Trophoblast cell (in vitro differentiated cells and primary cell): Measurements from ENCODE around the gene P2RX7.
A peak's percentile ranks its signal among the peaks of the same experiment; 100 is the strongest.

ENCODE experiments used
- DNase-seq, 2 donors: peaks; one replicate each; pipeline ENCODE4 v3.0.0-alpha.2; 2016
- H2AFZ ChIP-seq: 2 replicates; pipeline ENCODE4 v1.6.1; 2013; ENCODE audit warnings: low read length, moderate library complexity, mild to moderate bottlenecking; ENCODE audit not compliant: insufficient read depth, poor library complexity
- H2AK5ac ChIP-seq: 2 replicates; pipeline ENCODE4 v1.6.1; 2013; ENCODE audit warnings: mild to moderate bottlenecking, low read length
- H2BK120ac ChIP-seq: 2 replicates; pipeline ENCODE4 v1.6.1; 2013; ENCODE audit warnings: low read length, mild to moderate bottlenecking, moderate library complexity; ENCODE audit not compliant: insufficient read depth, poor library complexity
- H2BK12ac ChIP-seq: 2 replicates; pipeline ENCODE4 v1.6.1; 2013; ENCODE audit warnings: mild to moderate bottlenecking, low read length, moderate library complexity
- H2BK5ac ChIP-seq: 2 replicates; pipeline ENCODE4 v1.6.1; 2013; ENCODE audit warnings: low read length, low read depth, moderate library complexity, mild to moderate bottlenecking; ENCODE audit not compliant: poor library complexity
- H3K14ac ChIP-seq: 2 replicates; pipeline ENCODE4 v1.6.1; 2013; ENCODE audit warnings: mild to moderate bottlenecking, low read length
- H3K18ac ChIP-seq: 2 replicates; pipeline ENCODE4 v1.6.1; 2013; ENCODE audit warnings: mild to moderate bottlenecking, low read length
- H3K23ac ChIP-seq: 2 replicates; pipeline ENCODE4 v1.6.1; 2013; ENCODE audit warnings: low read length
- H3K27ac ChIP-seq: 2 replicates; pipeline ENCODE4 v1.5.1; 2013; ENCODE audit warnings: low read depth, mild to moderate bottlenecking, inconsistent platforms, low read length, moderate library complexity
- H3K27me3 ChIP-seq: 2 replicates; pipeline ENCODE4 v1.6.1; 2013; ENCODE audit warnings: inconsistent platforms, mild to moderate bottlenecking, low read length, moderate library complexity; ENCODE audit not compliant: insufficient read depth
- H3K36me3 ChIP-seq, 2 experiments: 1 replicate in 1 of 2; 2 replicates in 1 of 2; pipeline ENCODE4 v1.6.1; 2013; ENCODE audit warnings: low read length in 2 of 2, mild to moderate bottlenecking in 2 of 2, moderate library complexity in 1 of 2; ENCODE audit not compliant: insufficient read depth in 2 of 2, control insufficient read depth in 1 of 2
- H3K4ac ChIP-seq: 2 replicates; pipeline ENCODE4 v1.6.1; 2013; ENCODE audit warnings: low read depth, mild to moderate bottlenecking, low read length, moderate library complexity
- H3K4me1 ChIP-seq, 2 experiments: 1 replicate in 1 of 2; 2 replicates in 1 of 2; pipeline ENCODE4 v1.6.1; 2013; ENCODE audit warnings: low read length in 2 of 2, mild to moderate bottlenecking in 2 of 2, moderate library complexity in 1 of 2; ENCODE audit not compliant: insufficient read depth in 2 of 2, control insufficient read depth in 1 of 2
- H3K4me2 ChIP-seq: 2 replicates; pipeline ENCODE4 v1.6.1; 2013; ENCODE audit warnings: inconsistent platforms, mild to moderate bottlenecking, low read length, moderate library complexity
- H3K4me3 ChIP-seq: 2 replicates; pipeline ENCODE4 v1.5.1; 2013; ENCODE audit warnings: mild to moderate bottlenecking, low read depth, low read length, inconsistent platforms
- H3K79me1 ChIP-seq: one replicate; pipeline ENCODE4 v1.6.1; 2013; ENCODE audit warnings: low read length
- H3K79me2 ChIP-seq: 2 replicates; pipeline ENCODE4 v1.6.1; 2013; ENCODE audit warnings: low read length, mild to moderate bottlenecking; ENCODE audit not compliant: control insufficient read depth, insufficient read depth, poor library complexity
- H3K9ac ChIP-seq: 2 replicates; pipeline ENCODE4 v1.6.1; 2013; ENCODE audit warnings: mild to moderate bottlenecking, low read length
- H3K9me3 ChIP-seq: 2 replicates; pipeline ENCODE4 v1.6.1; 2013; ENCODE audit warnings: low read depth, mild to moderate bottlenecking, control low read depth, inconsistent platforms, low read length; ENCODE audit not compliant: insufficient read depth
- H4K12ac ChIP-seq: 2 replicates; pipeline ENCODE4 v1.6.1; 2013; ENCODE audit warnings: low read depth, mild to moderate bottlenecking, low read length, moderate library complexity
- H4K8ac ChIP-seq: 2 replicates; pipeline ENCODE4 v1.6.1; 2013; ENCODE audit warnings: low read depth, mild to moderate bottlenecking, low read length, moderate library complexity
- H4K91ac ChIP-seq: one replicate; pipeline ENCODE4 v1.6.1; 2013; ENCODE audit warnings: low read depth, mild to moderate bottlenecking, low read length, moderate library complexity
- WGBS: extraction: QIAGEN DNeasy Blood & Tissue Kit; methylation state at CpG from one replicate; pipeline ENCODE4 v1.1.7; 2013; ENCODE audit warnings: missing lambda C conversion rate; ENCODE audit not compliant: insufficient read length, insufficient coverage; ENCODE audit errors: extremely low coverage; 5-methylcytosine and 5-hydroxymethylcytosine counted together

P2RX7 gene

GRCh38 chr12:121107681-121108080 is 25.0 kb upstream of the P2RX7 start:
- no CpG with 5 or more reads among the region's 3 CpGs for WGBS

GRCh38 chr12:121108492-121108891 is 24.2 kb upstream of the P2RX7 start:
- no peak overlapping the region for H3K23ac ChIP-seq
- H4K8ac ChIP-seq = no peak overlapping the region
- no peak overlapping the region for H2BK12ac ChIP-seq
- H3K9ac ChIP-seq = no peak overlapping the region
- no peaks in the 10 kb centered on the region for H3K79me1 ChIP-seq
- H2BK5ac ChIP-seq = no peak overlapping the region
- WGBS = no CpG with 5 or more reads among the region's 5 CpGs
- H3K27ac ChIP-seq = no peak overlapping the region
- H3K4me2 ChIP-seq = no peak overlapping the region
- H3K18ac ChIP-seq = no peak overlapping the region
- H2AFZ ChIP-seq = no peak overlapping the region
- H2BK120ac ChIP-seq = no peak overlapping the region
- H3K14ac ChIP-seq = no peak overlapping the region
- no peaks in the 10 kb centered on the region for H3K9me3 ChIP-seq
- H4K12ac ChIP-seq = no peak overlapping the region
- DNase-seq = no peak
- no peak overlapping the region for H4K91ac ChIP-seq
- peaks cover 0 to 5% of the 10 kb centered on the region in 2 experiments for H3K4me1 ChIP-seq
- H3K36me3 ChIP-seq = no peaks in the 10 kb centered on the region
- H3K4ac ChIP-seq = no peak overlapping the region
- H3K27me3 ChIP-seq = no peaks in the 10 kb centered on the region
- H2AK5ac ChIP-seq = no peak overlapping the region
- no peak overlapping the region for H3K4me3 ChIP-seq
- no peaks in the 10 kb centered on the region for H3K79me2 ChIP-seq

More at GRCh38 chr12:121107681-121108080, 25.0 kb upstream of the P2RX7 start:
- no peak overlapping the region for H3K9ac ChIP-seq
- no peak overlapping the region for H3K27ac ChIP-seq
- no peak overlapping the region for H3K23ac ChIP-seq
- no peak overlapping the region for H2BK5ac ChIP-seq
- no peaks in the 10 kb centered on the region for H3K9me3 ChIP-seq
- H2BK120ac ChIP-seq = no peak overlapping the region
- no peaks in the 10 kb centered on the region for H3K79me2 ChIP-seq
- peak; percentile 74 to 87 for DNase-seq
- H3K36me3 ChIP-seq = no peaks in the 10 kb centered on the region
- peaks cover 0 to 5% of the 10 kb centered on the region in 2 experiments for H3K4me1 ChIP-seq
- H3K14ac ChIP-seq = no peak overlapping the region
- H2BK12ac ChIP-seq = no peak overlapping the region
- H4K91ac ChIP-seq = no peak overlapping the region
- H4K8ac ChIP-seq = no peak overlapping the region
- no peak overlapping the region for H3K4ac ChIP-seq
- no peaks in the 10 kb centered on the region for H3K79me1 ChIP-seq
- H3K4me2 ChIP-seq = no peak overlapping the region
- H3K4me3 ChIP-seq = no peak overlapping the region
- no peak overlapping the region for H2AK5ac ChIP-seq
- no peak overlapping the region for H3K18ac ChIP-seq
- no peak overlapping the region for H2AFZ ChIP-seq
- H3K27me3 ChIP-seq = no peaks in the 10 kb centered on the region
- H4K12ac ChIP-seq = no peak overlapping the region

GRCh38 chr12:121110211-121110940 is 22.3 kb upstream of the P2RX7 start:
- H3K36me3 ChIP-seq = no peaks in the 10 kb centered on the region
- no peak overlapping the region for H3K14ac ChIP-seq
- H3K23ac ChIP-seq = no peak overlapping the region
- no peaks in the 10 kb centered on the region for H3K9me3 ChIP-seq
- H4K8ac ChIP-seq = no peak overlapping the region
- no peak overlapping the region for H2AFZ ChIP-seq
- H4K91ac ChIP-seq = no peak overlapping the region
- H3K27ac ChIP-seq = no peak overlapping the region
- no peak overlapping the region for H3K4ac ChIP-seq
- H3K4me1 ChIP-seq = peaks cover 0 to 5% of the 10 kb centered on the region in 2 experiments
- no peaks in the 10 kb centered on the region for H3K79me2 ChIP-seq
- no peaks in the 10 kb centered on the region for H3K79me1 ChIP-seq
- no peak overlapping the region for H4K12ac ChIP-seq
- no peak overlapping the region for H2BK5ac ChIP-seq
- no peaks in the 10 kb centered on the region for H3K27me3 ChIP-seq
- no peak overlapping the region for H2BK12ac ChIP-seq
- no peak overlapping the region for H3K9ac ChIP-seq
- H3K4me3 ChIP-seq = no peak overlapping the region
- no peak overlapping the region for H2BK120ac ChIP-seq
- no peak overlapping the region for H2AK5ac ChIP-seq
- no CpG with 5 or more reads among the region's 8 CpGs for WGBS
- peak; percentile 29 to 69 for DNase-seq
- no peak overlapping the region for H3K4me2 ChIP-seq
- no peak overlapping the region for H3K18ac ChIP-seq

GRCh38 chr12:121111684-121112083 is 21.0 kb upstream of the P2RX7 start:
- Histone ChIP-seq H4K91ac (no peak overlapping the region), H3K27me3 (no peaks in the 10 kb centered on the region), H3K27ac (no peak overlapping the region), H3K4me2 (no peak overlapping the region), H3K9ac (no peak overlapping the region), H2BK120ac (no peak overlapping the region), H2BK12ac (no peak overlapping the region), H3K4me3 (no peak overlapping the region), H3K4me1 (peaks cover 0 to 5% of the 10 kb centered on the region in 2 experiments), H3K23ac (no peak overlapping the region), H3K14ac (no peak overlapping the region), H3K4ac (no peak overlapping the region), H4K8ac (no peak overlapping the region), H3K18ac (no peak overlapping the region), H2BK5ac (no peak overlapping the region), H3K9me3 (no peaks in the 10 kb centered on the region), H3K36me3 (no peaks in the 10 kb centered on the region), H2AK5ac (no peak overlapping the region), H3K79me2 (no peaks in the 10 kb centered on the region), H2AFZ (no peak overlapping the region), H3K79me1 (no peaks in the 10 kb centered on the region), H4K12ac (no peak overlapping the region)
- no CpG with 5 or more reads among the region's 9 CpGs for WGBS
- DNase-seq = no peak
